ENCODE data around the gene DUSP8.

DUSP8 gene

DNA sequence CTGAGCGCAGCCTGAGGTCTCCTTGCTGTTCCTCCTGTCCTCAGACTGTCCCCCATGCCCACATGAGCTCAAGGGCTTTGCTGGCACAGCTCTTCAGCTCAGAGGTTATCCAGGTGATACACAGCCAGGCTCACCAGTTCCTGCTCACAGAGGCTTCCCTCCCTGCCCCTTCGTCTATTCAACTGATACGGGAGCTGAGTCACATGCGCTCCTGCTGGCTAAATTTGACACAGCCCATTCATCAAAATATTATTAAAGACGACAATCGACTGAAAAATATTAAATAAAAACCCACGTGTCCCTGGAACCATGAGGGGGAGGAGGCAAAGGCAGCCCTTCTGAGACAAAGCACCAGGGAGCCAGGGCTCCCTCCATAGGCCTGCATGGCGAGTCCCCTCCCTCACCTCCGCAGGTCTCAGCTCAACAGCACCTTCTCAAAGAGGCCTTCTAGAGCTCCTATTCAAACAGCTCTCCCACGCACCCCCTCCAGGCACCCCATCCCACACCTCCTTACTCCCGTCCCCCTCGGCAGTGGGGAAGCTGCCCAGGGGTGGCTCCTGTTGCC, 40.5 kb downstream of the DUSP8 start:
- DNase-seq, result no peak

DNA sequence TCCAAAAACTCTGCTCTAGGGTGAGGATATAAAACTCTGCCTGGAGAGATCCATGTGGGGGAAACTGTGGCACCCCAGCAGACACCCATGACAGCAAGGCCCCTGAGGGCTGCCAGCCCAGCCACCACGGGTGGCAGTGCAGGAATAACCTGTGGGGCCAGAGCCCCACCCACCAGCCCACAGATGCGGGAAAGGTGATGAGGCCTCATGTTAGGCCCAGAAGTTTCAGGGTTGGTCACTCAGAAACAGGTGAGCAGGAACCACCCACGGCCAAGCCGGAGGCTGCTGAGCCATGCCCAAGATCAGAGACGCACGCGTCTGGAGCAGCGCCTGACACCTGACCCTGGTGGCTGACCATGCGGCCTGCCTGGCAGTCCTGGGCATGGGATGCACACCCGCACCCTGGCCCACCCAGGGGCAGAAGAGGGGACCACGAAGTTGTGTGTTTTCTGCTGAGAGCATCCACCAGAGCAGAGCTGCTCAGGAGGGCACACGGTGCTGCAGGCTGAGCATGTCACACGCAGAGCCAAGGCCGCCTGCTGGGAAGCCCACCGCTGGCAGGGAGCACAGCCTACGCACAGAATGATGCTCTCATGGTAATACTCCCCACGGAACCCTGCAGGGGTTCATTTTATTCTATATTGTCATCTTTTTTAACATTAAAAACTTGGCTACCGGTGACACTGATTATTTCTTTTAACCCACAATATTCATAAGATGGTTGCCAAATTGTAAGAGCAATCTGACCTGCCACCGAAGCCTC, 41.2 kb downstream of the DUSP8 start:
- no peak for DNase-seq

GRCh38 chr11:1529774-1530173, 42.3 kb downstream of the DUSP8 start:
- DNase-seq, result no peak

DNA sequence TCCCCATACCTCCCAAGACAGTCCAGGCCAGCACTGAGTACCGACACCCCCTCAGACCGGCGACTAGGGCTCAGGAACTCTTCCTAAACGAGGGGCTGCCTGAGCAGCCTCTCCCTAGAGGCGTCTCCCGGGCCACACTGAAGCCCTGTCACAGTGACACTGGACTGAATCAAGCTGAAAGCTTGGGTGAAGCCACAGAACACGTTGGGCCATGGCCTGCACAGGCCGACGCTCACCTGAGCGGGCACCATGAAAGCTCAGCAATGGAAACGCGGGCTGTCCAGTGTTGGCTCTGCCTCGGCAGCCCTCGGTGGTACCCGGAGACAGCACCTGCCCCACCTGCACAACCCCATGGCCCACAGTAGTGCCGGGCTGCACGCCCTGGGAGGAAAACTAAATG, 42.8 kb downstream of the DUSP8 start:
- DNase-seq, result no peak

GRCh38 chr11:1528710-1529109, 43.4 kb downstream of the DUSP8 start:
- no peak for DNase-seq

DNA sequence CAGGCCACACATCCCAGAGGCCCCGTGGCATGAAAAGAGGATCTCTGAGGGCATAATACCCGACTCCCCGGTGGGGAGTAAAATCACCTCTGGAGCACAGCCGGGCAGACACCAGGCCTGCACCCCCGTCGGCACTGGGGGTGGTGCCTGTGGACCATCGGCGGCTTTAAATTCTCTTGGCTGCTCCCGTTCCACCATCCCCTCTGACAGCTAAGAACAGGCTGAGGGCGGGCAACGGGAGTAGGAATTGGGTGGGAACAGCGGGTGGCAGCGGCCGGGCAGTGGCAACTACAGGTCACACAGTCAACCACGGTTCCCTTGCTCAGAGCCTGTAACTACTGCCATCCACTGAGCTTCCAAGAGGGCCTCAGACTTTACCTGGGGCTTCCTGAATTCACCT, 45.3 kb downstream of the DUSP8 start:
- no peak for DNase-seq

DNA sequence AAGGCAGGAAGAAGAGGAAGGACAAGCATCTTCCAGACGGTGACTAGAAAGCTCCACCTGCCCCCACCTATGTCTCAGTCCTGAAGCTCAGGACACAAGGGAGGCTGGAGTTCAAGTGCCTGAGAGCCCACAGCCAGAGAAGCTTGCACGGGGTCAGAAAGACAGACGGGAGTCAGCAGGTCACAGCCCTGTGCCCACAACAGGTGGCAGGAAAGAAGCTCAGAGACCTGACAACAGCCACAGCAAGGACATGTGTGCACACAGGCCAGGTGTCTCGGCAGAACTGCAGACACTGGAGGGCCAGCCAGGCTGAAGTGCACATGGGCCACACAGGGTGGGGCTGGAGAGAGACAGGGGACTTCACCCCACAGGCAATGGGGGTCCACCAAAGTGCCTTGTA, 48.3 kb downstream of the DUSP8 start:
- no peak for DNase-seq

- DNase-seq, result no peak
Measured at GRCh38 chr11:1523077-1523476, 49.0 kb downstream of the DUSP8 start.

- DNase-seq, result no peak
Measured at GRCh38 chr11:1522081-1522424, 50.0 kb downstream of the DUSP8 start.

GRCh38 chr11:1521382-1522080, 50.5 kb downstream of the DUSP8 start:
- no peak for DNase-seq

DNA sequence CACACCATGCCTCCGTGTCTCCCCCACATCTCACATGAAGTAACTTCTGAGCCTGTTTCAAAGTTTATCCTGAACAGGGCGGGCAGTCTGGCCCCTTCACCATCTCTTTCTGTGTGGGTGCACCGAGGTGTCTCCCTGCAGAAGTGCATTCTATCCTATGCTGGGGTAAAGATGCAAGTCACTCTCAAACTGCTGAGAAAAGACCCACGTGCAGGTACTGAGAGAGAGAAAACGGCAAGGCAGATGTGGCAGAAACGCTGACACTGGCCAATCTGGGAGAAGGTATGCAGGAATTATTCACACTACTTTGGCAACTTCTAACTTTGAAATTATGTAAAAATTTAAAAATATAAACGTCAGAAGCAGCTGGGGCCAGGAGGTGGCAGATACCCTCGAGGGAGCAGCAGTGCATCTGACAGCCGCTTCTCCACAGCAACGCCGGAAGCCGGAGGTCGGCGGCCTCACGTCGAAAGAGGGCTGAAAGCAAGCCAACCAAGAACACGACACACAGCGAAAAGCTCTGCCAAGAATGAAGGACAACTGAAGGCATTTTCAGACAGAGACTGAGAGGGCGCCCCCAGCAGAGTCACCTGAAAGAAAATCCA, 51.3 kb downstream of the DUSP8 start:
- DNase-seq, result no peak

DNA sequence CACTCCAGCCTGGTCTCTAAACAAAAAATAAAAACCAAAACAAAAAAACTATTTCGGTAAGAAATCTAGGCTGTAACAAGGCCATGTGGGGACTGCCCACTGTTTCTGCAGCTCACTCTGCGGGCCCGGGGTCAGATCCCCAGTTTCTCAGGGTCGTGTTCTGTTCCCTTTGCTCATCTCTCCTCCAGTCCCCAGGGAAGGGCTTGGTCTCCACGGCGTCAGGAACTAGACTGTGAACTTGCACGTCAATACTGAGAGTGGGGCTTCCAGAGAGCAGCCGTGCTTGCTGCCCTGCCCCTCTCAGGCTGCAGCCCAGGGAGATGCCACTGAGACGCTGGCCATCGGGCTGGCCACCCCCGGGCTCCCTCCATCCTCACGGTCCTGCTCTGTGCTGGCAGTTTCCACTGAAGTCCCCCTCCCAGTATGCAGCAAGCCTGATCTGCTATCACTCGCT, 51.8 kb downstream of the DUSP8 start:
- DNase-seq, result no peak

GRCh38 chr11:1519028-1520010, 52.8 kb downstream of the DUSP8 start:
- DNase-seq, result no peak

DNA sequence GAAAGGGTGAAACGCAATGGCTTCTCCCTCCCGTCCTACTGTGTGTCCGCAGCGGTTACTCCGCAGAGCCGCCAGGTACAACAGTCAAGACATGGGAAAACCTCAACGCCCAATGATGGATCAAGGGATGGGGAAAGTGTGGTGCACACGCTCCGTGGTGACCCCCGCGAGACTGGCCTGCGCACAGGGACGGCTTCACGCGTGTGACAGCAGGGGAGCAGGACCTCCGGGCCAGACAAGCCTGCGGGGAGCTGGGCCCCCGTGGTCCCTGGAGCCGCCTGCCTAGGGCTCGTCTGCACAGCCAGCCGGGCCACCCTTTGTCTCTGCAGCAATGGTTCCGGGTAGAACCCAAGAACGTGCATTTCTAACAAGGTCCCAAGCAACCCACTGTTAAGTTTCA, 53.8 kb downstream of the DUSP8 start:
- DNase-seq, result no peak

DNA sequence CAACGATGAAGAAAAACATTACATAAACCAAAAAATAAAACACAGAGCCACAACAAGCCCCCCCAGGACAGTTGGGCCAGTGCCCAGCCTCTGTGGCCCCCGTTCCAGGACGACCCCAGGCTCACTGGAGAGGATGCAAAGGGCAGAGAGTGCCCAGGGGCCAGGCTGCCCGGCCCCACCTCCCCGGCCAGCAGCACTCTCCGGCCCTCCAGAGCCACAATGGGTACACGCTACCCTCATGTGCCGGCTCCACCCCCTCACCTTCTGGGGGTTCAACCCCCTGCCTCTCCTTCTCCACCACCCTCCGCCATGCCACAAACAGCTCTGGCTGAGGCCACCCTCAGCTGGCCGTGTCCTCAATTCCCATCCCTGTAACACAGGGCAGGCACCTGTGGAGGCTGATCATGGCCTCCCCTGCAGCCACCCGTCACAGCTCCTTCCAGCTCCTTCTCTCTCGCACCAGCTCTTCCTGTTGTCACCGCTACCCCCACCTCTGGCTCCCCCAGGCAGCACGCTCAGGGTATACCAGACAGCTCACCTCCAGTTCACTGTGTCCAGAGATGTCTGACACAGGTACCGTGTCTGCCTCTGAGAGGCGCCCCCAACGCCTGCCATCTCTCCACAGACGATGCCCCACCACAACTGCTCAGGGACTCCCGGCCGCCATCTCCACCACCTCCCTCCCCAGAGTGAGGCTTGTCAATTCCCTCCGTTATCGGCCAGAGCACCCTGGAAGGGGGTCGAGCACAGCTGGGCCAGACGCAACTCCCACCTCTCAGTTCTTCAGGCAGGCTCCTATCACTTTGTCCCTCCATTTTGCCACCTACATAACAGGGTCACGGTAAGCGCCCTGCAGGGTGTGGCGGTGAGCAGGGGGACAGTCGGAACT, 54.7 kb downstream of the DUSP8 start:
- DNase-seq, result no peak

DNA sequence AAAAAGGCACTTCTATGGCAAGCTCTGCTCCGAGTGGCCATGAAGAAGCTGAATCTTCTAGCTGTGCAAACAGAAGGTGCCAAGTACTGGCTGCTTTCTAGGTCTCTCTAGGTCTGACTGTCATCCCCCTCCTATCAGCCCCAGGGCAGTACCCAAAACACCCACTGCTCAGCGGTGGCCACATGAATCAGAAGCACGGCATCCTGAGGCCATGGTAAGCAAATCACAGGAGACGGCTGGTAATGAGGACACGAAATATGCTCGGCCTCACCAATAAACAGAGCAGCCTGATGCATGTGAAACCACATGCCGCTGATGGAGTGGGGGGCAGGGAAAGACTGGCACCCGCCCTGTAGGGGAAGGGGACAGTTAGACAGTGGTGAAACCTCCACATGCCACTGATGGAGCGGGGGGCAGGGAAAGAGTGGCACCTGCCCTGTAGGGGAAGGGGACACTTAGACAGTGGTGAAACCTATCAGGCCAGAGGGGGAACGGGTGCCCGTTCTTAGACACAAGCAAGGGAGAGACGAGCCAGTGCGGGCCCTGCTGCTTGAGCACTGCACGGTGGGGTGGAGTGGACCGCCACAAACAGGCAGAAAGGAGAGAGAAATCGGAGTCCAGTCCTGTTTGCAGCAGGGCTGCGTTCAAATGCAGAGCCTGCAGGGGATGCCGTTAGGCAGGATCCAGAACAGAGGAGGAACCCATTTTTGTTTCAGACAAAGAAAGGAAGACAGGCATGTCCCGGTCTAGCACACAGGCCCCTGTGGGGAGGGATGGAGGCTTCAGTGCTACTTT, 55.6 kb downstream of the DUSP8 start:
- DNase-seq, result no peak

DNA sequence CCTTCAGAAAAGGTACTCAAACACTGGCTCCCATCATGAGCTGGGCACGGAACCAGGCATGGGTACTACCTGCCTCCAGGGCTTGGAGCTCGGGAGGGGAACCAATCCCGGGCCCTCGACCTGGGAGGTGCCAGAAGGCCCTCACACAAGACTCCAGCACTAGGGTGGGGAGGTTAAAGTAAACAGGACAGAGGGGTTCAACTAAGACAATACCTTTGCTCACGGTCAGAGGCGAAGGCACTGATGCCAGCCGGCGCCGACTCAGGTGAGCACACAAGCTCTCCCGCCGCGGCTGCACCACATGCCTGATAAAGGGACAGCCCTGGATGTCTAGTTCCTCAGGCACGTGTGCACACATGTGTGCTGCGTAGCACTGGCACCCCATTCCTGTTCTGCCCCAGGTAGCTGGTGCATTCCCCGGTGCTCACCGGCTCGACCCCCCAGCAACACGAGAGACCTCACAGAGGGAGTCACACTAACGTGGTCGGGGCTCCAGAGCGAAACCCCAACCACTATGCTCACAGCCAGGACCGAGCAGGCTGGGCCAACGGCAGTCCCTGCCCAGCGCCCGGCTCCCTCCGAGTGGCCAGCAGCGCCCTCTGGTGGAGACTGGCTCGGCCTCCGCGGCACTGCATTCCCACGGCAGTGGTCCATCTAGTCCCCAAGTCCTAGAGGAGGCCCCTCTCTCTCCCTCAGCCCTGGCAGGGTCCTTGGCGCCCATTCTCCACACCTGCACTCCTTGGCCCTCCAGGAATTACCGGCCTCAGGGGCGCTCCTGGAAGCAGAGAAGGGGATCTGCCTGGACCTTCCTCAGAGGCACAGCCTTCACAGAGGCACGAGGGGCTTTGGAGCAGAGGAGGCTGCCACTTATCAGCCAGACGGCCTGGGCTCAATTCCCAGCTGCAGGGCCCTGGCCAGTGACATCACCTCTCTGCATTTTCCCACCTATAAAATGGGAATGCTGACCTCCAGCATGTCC, 56.7 kb downstream of the DUSP8 start:
- no peak for DNase-seq

DNA sequence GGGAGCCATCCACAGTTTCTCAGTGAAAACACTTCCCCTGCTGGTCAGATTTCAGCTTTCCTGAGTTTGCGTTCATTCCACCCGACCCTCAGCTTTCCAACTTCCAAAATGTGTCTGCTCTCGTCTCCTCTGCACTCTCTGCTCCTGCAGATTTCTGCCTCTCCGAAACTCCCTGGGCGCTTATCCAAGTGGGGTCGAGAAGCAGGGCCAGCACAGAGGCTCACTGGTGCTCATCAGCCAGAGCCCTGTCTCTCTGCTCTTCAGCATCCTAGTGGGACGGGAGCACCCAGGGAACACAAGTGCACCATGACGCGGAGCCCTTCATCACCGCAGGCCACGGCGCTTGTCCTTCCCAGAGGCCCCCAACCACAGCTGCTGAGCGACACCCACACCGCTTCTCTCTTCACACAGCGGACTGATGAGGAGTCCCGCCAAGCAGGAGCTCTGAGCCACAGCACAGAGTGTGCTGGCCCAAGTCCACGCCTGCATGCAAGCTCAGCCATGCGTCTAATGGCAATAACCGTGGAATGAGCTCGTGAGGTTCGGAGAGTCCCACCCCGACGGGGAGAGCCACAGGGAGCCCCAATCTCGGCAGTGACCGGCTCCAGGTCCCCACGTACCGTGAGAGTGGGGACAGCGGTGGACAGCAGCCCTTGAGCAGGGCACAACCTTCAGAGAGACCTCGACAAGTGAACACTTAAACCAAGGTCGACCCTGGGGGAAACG, 57.6 kb downstream of the DUSP8 start:
- DNase-seq, result no peak
